Left colon (tissue), 2 donors: ENCODE measurements around the gene GPR37L1. TPM values are rescaled to one million over a fixed set of nuclear protein-coding genes. Genes with fewer than 3 reads are reported as not detected.
"Not testable (repeated sequence)": the region's sequence is repeated elsewhere in the genome, so short reads cannot be mapped to it uniquely, and the experiment has no call there.

ENCODE experiments used
- ATAC-seq: fragments of 200-7000 bp; cut with Tn5 transposase; one replicate; pipeline ENCODE4 v1.9.1; 2020; ENCODE audit warnings: mild to moderate bottlenecking, moderate library complexity
- DNase-seq, 2 donors: peaks; one replicate each; pipeline ENCODE4 v3.0.0-alpha.2; 2020
- intact Hi-C, 2 donors: fragments of 100-400 bp; cut with DNase I in 1 of 2; cut with micrococcal nuclease in 1 of 2; formaldehyde crosslinking; loops; one replicate each; pipeline versions ENCODE4 v1.11.2 to v1.14.0; 2022; cut with DNase I, micrococcal nuclease
- total RNA-seq, 2 donors: library from RNA; stranded (reverse); fragmentation: NEBNext Ultra II Directional; extraction: Animal tissue kit (Norgen Biotek cat#: 25700); gene quantifications; one replicate each; pipeline ENCODE4 v1.2.1, GENCODE V29; 2021
- donor health status: DM: no; HTN: no; CAD: no.
- donor health status: DM: yes; HTN: yes; CAD: no.

GPR37L1 gene
- total RNA-seq, 2 donors from 2014 or later = 0.76 to 2.1 TPM

DNA sequence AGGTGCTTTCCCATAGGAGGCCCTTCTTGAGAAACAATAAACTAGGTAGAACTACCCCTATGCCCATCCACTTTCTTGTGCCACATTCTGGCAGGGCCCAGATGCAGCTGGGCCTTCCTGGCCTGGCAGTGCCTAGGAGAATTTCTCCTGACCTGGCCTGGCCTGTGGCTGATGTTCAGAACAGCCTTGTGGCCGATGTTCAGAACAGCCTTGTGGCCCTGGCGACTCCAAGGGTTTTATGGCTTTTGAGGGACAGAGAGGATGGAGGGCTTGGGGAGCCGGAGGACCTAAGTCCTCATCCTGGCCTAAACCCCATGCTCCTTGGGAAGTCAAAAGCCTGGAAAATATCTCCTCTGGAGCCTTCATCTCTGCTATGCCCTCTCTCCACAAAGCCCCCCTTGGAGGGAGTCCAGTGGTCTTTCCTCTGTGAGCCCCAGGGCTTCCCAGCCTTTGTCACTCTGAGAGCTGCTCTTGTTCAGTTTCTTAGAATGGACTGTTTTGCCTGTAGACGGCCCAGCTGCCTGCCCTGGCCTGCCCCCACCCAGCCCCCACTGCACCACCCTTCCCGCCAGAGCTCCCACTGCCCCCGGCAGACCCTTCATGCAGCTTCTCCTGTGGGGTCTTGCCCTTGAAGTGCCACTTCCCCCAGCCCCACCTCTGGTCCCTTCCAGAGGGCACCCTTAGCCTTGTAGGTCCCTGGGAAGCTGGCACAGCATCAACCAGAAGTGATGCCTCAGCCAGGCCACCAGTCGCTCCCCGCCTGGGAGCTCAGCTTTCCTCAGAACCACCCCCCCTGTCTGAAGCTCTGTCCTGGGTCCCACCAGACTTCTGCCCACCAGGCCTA is 7.0 kb downstream of the GPR37L1 start:
- DNase-seq (no peak), ATAC-seq (peak; percentile 9)
- intact Hi-C loops = loop anchor here in 1 of 2 donors (5.0 kb wide), 1 partner anchor 127 kb away; no protein-coding TSS in a partner anchor

DNA sequence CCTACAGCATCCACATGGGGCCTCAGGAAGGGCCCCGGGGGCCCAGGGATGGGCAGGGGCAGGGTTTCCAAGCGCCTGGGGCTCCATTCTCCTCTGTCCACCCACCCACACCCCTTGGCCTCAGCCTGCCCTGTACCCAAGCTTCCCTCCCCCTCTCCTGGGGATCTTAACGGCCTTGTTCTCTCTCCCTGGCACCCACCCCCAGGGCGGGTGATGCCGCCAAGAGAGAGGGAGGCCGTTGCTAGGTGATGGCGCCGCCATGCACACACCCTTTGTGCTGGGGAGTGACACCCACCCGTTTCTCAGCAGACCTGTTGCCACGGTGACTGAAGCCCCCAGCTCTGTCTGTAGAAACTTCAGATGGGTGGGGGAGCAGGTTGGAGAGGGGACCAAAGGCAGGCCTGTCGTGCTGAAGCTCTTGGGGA is 7.6 kb downstream of the GPR37L1 start:
- DNase-seq (no peak), ATAC-seq (peak; percentile 5)
- intact Hi-C loops = loop anchor here in 1 of 2 donors (5.0 kb wide), 1 partner anchor 128 kb away; no protein-coding TSS in a partner anchor

DNA sequence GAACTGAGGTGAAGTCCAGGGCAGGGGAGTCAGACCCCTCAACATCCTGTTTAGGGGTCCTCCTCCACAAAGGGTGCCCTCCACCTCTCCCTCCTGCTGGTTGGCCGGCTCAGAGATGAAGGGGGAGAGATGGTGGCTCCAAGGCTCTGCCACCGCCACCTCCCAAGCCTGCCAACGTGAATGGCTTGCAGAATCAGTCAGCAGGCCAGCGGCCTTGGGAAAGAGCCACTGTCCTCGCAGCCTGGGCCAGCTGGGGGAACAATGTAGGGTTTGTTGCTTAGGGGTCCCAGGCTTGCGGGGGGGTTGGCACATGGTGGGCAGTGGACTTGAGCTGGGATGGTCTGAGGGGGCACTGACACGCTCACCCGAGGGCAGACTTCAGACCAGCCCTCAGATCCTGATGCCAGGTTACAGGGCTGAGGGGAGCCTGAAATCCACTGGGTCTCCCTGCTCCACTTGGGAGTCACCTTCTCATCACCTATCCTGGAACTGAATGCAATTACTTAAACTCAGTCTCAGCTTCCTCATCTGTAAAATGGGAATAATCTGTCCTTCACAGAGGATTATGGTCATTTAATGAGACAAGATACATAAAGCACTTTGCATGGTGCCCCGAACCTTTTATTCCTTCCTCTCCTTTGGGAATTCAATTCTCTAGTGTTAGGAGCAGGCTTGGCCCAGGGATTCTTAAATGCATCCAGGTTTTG is 8.3 kb downstream of the GPR37L1 start:
- intact Hi-C loops = loop anchor here in 1 of 2 donors (5.0 kb wide), 1 partner anchor 129 kb away; no protein-coding TSS in a partner anchor
- DNase-seq (no peak), ATAC-seq (no peak)

DNA sequence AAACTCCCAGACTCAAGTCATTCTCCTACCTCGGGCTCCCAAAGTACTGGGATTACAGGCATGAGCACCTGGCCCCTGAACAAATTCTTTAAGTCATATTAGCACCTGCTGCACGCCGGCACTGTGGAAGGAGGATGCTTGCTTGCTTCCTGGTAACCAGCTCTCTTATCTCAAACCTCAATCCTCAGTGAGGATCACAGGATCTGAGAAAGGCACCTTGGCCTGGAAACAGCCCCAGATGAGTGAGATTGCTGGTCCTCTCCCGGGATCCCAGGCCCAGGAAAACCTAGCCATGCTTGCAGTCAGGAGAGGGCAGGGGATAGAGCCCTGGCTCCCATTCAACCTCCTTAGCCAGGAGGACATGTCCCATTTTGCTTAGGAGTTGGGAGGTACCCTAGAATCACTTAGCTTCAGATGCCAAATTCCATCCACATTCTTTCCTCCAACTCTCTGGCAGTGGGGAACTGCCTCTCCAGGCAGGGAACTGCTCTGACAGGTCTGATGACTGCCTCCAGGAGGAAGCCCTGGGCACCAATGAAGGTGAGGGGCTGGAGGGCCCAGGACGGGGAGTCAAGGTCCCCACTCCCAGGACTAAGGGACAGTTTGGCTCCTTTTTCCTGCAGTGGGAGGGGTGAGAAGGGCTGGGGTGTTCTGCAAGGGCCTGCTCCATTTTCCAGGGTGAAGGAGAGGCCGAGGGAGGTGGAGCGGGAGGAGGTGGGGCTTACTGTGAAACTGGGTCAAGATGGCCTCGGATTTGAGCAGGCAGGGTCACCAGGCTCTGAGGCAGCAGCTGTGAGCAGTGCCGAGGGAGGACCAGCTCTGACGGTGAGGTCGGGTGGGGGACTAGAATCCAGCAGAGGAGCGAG is 9.5 kb downstream of the GPR37L1 start:
- intact Hi-C loops = loop anchor here in 1 of 2 donors (5.0 kb wide), 1 partner anchor 130 kb away; no protein-coding TSS in a partner anchor
- DNase-seq (peak in 1 of 2 donors; percentile 64), ATAC-seq (no peak)

- DNase-seq (no peak), ATAC-seq (no peak)
- intact Hi-C loops = loop anchor here in 1 of 2 donors (5.0 kb wide), 1 partner anchor 131 kb away; no protein-coding TSS in a partner anchor
Measured at GRCh38 chr1:202133001-202133400, 10.3 kb downstream of the GPR37L1 start.

DNA sequence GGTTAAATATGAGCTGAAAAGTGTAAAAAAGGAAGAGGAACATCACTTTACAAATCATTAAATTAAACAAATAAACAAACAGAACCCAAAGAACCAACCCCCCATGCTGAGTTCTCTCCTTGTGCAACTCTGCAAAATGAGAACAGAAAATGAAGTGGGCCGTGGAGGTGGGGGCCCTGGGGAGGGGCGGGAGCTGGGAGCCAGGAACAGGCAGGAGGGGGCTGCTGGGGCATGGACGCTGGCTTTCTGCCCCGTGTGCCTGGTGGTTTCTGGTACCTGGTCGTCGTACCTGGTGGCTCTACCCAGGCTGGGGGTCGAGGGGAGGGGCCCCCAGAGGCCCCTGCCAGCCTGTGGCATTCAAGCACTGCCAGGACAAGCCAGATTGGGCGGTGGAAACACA is 10.8 kb downstream of the GPR37L1 start:
- DNase-seq (no peak), ATAC-seq (no peak)
- intact Hi-C loops = loop anchor here in 1 of 2 donors (5.0 kb wide), 1 partner anchor 131 kb away; no protein-coding TSS in a partner anchor

DNA sequence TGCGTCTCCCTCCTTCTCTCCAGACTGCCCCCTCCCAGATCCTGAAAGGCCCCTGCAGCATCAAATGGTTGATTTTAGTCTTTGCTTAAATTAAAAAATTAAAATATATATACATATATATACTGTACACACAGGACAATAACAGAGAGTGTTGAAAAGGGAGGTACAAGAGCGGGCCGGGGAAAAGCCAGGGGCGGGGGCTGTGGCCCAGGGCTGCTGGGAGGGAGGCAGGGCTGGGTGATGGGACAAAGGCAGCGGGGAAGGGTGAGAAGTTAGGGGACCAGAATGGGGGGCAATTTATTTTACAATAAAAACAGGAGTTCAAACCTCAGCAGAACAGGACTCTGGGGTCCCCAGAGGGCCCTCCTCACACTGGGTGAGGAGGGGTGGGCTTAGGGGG is 11.3 kb downstream of the GPR37L1 start:
- intact Hi-C loops = loop anchor here in 1 of 2 donors (5.0 kb wide), 1 partner anchor 132 kb away; no protein-coding TSS in a partner anchor
- no peak for DNase-seq
- no peak for ATAC-seq

- intact Hi-C loops = loop anchor here (5.0 kb wide), 2 partner anchors 127 to 132 kb away; no protein-coding TSS in a partner anchor
- ATAC-seq = no peak
- DNase-seq = no peak
Measured at GRCh38 chr1:202134645-202135172, 12.0 kb downstream of the GPR37L1 start.

DNA sequence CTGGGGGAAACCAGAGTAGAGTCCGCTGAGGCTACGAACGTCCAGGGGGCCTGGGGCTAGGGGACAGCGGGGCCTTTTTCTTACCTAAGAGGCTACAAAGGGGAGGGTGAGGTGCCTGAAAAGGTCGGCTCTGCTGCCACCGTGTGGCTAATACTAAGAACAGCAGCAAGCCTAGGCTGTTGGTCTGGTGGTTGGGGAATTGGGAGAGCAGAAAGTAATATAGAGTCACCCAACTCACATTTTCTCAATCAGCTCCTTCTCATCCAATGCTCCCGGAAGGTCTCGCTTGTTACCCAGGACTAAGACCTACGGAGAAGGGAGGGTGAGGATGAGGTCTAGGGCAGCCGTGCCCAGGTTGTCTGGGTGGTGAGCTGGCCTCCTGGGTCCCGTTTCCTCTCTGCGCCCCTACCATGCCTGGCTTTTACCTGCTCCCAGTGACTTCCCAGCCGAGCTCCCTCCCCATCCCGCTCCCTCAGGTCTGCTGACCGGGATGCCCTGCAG is 12.6 kb downstream of the GPR37L1 start:
- DNase-seq (peak in 1 of 2 donors; percentile 46), ATAC-seq (peak; percentile 79)
- intact Hi-C loops = loop anchor here in 1 of 2 donors (5.0 kb wide), 1 partner anchor 128 kb away; no protein-coding TSS in a partner anchor

DNA sequence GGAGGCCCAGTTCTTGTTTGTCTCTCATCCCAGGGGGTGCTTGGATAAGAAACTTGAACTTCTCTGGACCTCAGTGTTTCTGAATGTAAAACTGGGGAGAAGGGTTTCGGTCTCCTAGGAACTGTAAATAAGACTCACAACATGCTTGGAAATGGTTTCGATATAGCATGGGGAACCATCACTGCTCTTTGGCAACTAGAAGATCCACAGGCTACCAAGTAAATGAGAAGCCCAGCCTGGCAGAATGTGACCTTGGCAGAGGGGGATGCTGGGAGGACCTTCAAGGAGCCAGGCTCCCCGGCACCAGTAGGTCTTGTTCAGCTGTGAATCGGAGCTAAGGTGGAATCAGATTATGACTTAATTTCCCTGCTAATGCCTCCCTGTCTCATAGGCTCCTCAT is 18.1 kb downstream of the GPR37L1 start:
- no peak for DNase-seq
- intact Hi-C loops = no loop called here
- no peak for ATAC-seq

GRCh38 chr1:202141468-202141867 is 18.8 kb downstream of the GPR37L1 start:
- ATAC-seq, intact Hi-C loops, DNase-seq: not testable (repeated sequence)

DNA sequence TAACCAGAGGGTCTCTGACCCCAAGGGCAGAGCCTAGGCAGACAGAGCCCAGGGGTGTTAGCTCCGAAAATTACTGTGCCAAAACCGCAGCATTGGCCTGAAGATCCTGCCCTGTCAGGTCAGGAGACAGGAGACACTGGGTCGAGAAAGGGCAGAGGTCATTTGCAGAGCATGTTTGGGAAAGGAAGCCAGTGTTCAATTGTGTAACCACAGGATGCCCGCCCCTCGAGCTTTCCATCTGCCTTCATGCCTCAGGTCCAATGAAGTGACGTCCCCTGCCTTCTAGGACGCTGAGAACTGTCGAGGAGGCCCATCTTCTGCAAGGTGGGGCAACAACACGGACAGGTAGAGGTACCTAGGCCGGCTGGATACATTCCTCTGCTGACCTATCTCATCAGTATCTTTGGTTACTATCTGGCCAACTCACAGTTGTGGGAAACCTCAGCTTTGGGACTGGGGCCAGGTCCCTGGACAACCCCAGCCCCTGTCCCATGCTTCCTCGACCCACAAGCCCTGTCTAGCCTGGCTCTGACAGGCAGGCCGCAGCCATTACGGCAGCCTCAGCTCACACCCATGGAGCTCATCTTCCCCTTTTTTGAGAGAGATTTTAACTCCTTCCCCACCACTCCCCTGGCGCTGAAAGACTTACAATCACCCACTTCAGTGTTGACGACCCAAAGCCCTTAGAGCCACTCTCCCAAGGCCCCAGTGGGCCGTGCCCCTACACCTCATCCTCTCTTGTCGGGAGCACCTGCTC is 20.5 kb downstream of the GPR37L1 start:
- DNase-seq (no peak), ATAC-seq (peak; percentile 45)
- intact Hi-C loops = no loop called here

- ATAC-seq = peak; percentile 75
- DNase-seq = peak in 1 of 2 donors; percentile 49
- intact Hi-C loops = no loop called here
Measured at GRCh38 chr1:202143768-202144401, 21.2 kb downstream of the GPR37L1 start.

DNA sequence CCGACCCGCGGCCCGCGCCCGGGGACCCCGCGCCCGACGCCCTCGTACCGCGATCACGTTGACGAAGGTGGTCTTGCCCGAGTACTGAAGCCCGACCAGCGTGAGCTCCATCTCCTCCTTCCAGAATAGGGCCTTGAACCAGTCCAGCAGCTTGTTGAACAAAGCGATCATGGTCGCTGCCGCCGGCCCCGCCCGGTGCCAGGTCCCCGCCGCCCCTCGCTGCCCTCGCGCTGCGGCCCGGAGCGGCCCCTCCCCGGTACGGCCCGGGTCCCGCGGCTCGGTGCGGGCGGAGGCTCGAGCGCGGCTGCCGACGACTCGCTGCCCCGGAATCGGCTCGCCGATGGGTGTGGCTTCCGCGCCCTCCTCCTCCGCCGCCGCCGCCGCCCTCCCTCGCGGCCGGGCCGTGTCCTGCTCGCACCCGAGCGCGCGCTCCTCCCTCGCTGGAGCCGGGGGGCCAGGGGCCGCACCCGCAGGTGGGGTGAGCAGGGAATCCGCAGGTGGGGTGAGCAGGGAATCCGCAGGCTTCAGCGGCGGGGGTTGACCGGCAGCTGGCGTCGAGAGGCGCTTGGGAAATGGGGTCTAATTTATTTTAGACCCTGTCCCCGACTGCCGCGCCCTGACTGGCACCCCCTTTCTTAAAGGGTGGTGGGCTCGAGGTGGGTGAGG is 21.8 kb downstream of the GPR37L1 start, which contains the start of gene ARL8A:
Gene ARL8A, minus strand, starts transcription at position 336 of the 666 bp plus-strand sequence. Its CDS starts 165 bp downstream, at position 171.
- intact Hi-C loops = no loop called here
- DNase-seq = peak; percentile 73 to 87
- peak; percentile 83 for ATAC-seq

DNA sequence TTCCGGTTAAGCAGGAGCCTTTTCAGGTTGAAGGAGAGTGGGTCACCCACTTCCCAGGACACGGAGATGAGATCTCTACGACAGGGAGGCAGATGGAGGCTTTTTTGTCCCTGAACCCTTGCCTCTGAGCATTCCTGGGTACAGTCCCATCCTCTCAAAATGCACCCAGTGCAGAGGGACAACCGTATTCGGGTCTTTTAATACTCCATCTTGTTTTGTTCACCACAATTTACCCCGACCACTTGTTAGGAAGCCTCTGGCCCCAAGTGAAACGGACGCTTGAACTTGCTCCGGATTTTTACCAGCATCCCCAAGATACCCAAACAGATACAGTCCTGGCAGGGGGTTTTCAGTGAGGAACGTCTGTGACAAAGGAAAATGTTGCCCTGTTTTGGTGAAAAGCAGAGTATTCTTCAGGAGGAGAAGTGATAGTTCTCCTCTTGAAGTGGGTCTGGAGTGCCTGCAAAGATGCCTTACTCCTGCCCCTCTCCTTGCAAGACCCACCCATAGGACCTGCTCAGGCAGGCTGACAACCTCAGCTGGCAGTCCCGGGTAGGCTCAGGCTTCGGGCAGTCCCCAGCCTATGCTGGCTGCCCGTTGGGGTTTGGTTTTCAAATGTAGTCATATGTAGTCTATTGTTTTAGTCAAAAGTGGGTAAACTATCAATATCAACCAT is 22.5 kb downstream of the GPR37L1 start:
- intact Hi-C loops = no loop called here
- ATAC-seq (no peak), DNase-seq (no peak)

GRCh38 chr1:202145744-202146140 is 23.0 kb downstream of the GPR37L1 start:
- intact Hi-C loops, DNase-seq, ATAC-seq: not testable (repeated sequence)
